Stimulated activated CD8-positive, alpha-beta memory T cell treated with anti-CD3 and anti-CD28 coated beads, Interleukin-12 subunit alpha, Interleukin-12 subunit beta, amount 100 ng/mL, for 24 hours (primary cell): ENCODE measurements around the gene DOCK11.

Source experiments
- DNase-seq: peaks from one replicate; pipeline ENCODE4 v3.0.0-alpha.2; 2020; ENCODE audit errors: extremely low read depth

The DOCK11 gene

DNA sequence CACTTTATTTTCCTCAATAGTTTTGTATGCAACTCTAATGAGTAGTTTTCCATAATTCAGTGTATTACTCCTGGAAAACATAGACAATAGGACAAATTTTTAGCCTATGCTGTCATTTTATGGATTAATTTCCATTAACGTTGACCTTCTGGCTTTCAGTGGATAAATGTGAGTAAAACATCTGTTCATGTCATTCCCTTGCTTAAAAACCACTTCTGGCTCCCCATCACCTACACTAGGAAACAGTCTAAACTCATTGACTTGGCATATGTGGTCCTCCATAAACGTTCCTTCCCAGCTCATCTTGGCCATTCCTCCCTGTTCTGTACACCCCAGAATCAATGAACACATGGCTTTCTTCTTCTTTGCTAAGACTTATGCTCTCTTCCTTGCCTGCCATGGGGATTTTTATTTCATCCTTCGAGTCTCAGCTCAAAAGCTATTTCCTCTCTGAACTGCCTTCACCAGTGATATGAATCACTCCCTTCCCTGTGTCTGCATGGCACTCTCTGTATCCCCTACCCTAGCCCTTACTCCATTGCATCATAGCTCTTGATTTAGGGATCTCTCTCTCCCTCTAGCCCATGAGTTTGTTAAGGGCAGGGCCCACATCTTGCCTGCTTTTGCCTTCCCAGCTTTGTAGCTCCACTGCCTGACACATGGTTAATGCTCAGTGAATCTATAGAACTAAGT is 34.8 kb downstream of the DOCK11 start:
- no peak for DNase-seq

DNA sequence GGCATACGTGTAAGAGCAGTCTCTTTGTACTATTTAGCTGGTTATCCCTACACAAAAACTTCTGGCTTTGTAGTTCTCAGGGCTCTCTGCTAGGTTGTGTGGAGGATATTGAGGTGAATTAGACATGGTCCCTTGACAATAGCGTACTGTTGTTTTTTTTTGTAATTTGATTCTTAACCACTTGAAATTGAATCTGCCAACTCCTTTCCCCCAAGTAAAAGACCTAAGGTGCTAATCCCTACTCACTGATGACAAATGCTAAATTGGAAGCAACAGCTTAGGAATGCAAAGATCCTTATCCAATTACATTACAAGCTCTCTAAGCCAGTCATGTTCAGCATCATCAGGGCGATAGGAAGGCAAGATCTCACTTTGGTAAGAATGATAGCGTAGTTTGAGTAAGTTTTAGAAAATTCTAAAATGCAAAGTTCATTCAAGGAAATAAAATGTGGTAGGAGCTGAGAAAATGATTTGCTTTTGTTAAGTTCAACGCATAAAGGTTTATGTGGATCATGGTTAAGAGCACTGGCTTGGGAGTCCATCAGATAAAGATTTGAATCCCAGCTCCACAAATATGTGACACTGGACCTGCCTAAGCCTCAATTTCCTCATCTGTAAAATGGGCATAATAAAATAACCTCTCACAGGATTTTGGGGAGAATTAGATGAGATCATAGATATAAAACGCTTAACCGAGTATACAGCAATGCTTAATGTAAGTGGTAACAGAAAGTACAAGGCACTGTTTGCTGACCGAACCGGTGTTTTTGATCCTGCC is 39.3 kb downstream of the DOCK11 start:
- no peak for DNase-seq

GRCh38 chrX:118536204-118536603 is 40.6 kb downstream of the DOCK11 start:
- DNase-seq, result no peak

- DNase-seq, result no peak
These were observed 41.3 kb downstream of the DOCK11 start for GRCh38 chrX:118536687-118537461.

GRCh38 chrX:118538386-118538785 is 42.8 kb downstream of the DOCK11 start:
- no peak for DNase-seq

- DNase-seq, result no peak
These were observed 44.7 kb downstream of the DOCK11 start for GRCh38 chrX:118540342-118540741.

DNA sequence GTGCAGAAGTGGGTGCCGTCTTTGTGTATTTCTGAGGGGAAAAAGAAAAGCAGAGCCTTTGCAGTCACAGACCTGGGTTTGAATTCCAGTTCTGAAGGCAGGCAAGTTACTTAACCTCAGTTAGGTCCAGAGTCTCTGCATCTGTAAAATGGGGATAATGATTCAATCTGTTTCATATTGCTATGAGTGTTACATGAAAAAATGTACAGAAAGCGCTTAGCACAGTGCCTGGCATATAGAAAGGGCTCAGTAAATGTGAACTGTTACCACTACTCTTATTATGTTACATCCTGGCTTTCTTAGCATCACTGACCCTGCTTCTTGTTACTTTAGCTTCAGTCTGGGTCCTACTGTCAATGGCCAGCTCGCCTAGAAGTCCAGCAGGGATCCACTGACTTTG is 45.9 kb downstream of the DOCK11 start:
- no peak for DNase-seq

DNA sequence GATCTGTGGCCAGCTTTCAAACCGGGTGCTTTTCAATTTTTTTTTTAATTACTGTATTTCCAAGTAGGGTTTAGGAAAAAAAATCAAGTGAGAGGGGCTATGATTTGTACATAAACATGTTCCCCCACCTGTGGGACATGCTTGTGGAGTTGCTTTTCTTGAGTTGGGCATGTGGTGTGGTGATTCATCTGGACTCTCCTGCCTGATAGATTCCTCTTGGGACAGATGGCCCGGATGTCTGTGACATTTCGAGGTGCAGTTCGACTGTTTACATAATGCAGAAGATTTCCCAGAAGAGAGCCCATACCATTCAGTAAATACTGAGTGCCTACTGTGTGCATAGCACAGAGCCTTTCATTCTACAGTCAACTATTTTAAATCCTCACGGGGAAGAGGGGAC is 49.9 kb downstream of the DOCK11 start:
- DNase-seq, result no peak

GRCh38 chrX:118548841-118549240 is 53.2 kb downstream of the DOCK11 start:
- DNase-seq, result no peak

DNA sequence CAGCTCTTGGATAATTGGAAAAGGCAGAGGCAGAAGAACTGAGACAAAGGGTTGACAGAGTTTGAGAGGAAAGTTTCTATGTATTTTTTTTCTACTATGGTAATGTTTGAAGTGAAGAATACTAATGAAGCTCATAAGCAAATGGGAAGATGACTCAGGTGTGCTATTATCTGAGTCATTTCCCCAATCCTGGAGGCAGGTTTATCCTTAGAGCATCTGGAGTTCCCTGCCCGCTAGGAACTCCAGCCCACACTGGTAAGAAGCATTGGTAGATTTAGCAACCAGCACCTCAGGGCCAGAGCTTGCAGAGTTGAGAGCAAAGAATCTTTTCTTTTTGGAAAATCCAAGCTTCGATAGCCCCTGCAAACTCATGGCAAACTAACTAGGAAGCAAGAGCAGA is 55.2 kb downstream of the DOCK11 start:
- DNase-seq, result no peak

DNA sequence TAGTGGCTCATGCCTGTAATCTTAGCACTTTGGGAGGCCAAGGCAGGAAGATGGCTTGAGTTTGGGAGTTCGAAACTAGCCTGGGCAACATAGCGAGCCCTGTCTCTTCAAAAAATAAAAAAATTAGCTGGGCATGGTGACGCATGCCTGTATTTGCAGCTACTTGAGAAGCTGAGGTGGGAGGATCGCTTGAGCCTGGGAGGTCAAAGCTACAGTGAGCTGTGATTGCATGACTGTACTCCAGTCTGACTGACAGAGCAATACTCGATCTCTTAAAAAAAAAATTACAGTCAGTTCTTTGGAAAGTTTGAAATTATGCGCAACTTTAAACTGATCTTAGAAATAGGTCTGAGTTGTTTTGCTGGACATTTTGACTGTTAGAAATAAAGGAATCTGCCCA is 55.8 kb downstream of the DOCK11 start:
- DNase-seq, result no peak

DNA sequence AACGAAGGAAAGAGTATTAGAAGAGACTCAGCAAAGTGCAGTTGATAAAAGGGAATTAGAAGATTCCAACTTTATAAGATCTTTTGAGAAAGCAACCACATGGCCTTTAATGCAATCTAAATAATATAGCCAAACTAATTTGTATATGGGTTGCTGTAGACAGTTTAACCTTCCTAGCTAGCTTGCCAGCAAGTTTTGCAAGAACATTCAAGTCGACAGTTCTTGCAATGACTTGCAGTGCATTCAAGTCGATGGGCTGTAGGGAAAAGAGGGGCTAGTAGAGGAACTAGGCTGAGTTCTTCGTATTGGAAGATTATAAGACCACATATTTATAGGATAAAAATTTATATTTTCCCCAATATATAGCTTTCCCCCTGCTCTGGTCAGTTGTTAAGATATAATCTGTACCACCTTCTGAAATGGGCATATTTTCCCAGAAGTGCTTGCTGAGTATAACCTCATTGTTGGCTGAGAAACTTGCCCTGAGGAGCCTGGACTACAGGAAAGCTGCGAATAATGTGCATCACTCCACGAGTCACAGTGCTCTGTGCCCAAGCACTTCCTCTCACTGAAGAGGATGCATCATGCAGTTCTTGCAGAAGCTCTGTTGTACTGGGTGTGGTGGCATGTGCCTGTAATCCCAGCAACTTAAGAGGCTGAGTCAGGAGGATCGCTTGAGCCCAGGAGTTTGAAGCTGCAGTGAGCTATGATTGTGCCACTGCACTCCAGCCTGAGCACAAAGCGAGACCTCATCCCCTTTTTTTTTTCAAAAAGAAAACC is 56.7 kb downstream of the DOCK11 start:
- no peak for DNase-seq

DNA sequence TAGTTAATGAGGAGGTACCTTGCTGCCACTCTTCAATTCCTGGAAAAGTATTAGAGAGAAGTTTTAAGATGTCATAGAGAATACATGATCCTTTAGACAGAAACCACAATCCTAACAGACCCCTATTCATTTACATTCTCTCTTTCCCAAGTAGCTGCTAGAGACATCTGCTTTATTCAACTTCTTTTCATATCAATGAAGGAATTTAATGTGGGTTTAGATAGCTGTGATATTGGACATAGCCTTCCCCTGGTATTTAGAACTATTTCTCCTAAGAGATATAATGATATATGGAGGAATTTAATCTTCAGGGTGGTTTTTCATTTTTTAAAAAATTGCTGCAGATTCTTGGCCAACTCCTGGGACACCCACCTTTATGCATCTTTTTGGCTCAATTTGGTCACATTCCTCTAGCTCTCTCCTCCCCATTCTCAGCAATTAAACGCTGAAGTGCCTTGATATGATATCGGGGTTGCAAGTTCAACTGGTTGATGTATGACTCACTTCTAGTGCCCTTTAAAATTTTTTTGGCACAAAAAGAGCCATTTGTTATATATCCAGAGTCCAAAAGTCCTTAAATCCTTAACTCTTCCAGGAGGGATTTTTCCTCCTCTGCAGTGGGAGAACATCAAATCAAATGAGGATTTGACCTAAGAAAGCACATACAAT is 57.6 kb downstream of the DOCK11 start:
- DNase-seq, result no peak

DNA sequence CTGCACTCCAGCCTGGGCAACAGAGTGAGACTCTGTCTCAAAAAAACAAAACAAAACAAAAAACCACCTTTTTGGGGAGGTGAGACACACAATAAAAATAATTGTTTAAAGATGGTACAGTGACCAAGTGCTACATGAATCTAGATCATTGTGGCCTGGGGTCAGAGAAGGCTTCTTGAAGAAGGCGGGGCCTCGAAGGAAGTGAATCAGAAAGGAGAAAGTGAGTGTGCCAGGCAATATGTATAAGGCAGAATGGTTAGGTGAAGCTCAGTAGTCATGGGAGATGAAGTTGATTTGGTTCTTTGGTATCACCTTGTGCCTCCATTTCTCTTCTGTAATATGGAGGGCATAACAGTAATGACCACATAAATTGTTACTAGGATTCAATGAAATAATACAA is 58.9 kb downstream of the DOCK11 start:
- DNase-seq, result no peak

DNA sequence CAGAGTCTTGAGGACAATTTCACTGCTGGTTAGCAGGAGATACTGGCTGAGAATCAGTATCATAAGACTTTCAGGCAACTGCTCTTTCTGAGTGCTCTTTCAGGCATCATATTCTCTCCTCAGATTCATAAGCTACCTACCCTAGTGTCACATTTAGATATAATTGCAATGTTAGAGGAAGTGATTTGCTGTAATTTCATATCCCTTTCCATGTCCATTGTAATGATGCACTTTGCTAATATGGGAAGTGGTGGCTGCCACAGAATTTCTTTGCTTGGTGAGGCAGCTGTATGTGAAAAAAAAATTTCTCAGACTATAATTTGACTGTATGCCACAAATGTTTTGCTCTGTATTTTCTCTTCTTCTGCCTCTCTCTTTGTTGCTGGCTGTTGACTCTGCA is 63.3 kb downstream of the DOCK11 start:
- DNase-seq, result no peak

DNA sequence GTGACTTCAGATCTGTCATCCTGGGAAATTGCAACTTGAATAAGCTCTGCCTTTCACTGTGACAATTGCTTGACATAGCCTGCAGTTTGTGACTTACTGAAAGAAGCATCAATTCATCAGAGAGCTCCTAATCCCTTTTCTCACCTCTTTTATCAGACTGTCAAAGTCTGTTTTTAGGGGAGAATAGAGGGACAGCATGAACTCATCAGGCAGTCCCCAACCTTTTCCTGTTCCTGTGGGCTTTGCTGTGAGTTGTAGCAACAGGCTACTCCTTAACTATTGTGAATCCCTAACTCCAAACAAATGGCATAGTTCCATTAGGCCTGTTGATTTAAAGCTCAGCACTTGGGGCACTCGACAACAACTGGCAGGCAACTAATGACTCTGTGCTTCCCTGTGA is 64.9 kb downstream of the DOCK11 start:
- no peak for DNase-seq

DNA sequence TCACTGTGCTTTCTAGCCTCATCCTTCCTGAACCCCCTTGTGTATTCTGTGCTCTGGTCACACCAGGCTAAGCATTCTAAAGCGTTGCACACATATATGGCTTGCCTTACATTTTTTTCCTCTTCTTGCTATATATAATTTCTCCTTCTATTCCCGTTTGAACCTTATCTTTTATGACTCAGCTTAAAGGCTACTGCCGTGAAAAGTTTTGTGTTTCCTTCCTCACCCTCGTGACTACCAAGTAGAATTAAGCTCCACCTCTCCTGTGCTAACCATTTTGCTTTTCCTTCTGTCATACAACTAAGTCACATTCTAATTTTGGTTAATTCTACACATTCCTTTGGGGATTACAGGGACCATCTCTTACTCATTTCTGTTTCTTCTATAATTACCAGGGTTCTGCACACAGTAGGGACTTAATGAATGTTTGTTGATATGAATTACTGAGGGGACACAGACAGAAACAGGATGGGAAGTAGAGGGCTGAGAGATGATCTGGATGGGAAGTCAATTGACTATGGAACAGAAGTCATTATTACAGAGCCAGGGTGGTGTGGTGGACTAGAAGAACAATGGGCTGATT is 67.1 kb downstream of the DOCK11 start:
- DNase-seq, result no peak

- no peak for DNase-seq
These were observed 68.9 kb downstream of the DOCK11 start for GRCh38 chrX:118564498-118564897.

GRCh38 chrX:118565853-118566252 is 70.2 kb downstream of the DOCK11 start:
- no peak for DNase-seq

- no peak for DNase-seq
These were observed 70.7 kb downstream of the DOCK11 start for GRCh38 chrX:118566359-118566758.

DNA sequence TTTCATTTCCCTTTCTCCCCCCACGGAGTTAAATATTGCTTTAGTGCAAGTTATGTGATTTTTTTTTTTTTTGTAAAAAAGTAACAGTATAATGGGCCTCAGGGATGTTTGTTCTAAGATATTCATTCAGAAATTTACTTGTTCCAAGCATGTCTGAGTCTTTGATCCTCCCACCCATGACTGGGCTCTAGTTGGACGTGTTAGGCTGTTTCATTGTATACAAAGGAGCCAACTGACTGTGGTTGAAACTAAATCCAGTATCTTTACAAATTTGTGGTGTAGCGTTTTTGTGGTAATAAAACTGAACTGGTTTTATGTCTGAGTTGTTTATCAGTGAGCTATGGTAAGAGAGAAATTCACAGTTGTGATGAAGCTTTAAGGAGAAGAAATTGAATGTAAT is 74.1 kb downstream of the DOCK11 start:
- no peak for DNase-seq
